Neural cell (in vitro differentiated cells): ENCODE data around the gene ACOT7. TPM values are rescaled to one million over a fixed set of nuclear protein-coding genes. Genes with fewer than 3 reads are reported as not detected.

ENCODE experiments used
- H2AFZ ChIP-seq: fragments of 200-600, 300-800 bp; sonication (generic), shearing (Covaris generic); 2 replicates; pipeline ENCODE4 v1.6.0; 2014; ENCODE audit warnings: low read depth, mild to moderate bottlenecking, antibody characterized with exemption, low read length, moderate library complexity
- H3F3A ChIP-seq: fragments of 200-600 bp; shearing (Covaris generic); 2 replicates; pipeline ENCODE4 v1.6.1; 2016; ENCODE audit warnings: mild to moderate bottlenecking, moderate library complexity, mixed read lengths, antibody characterized with exemption, low read length; ENCODE audit not compliant: insufficient read depth, poor library complexity, severe bottlenecking
- H3K27ac ChIP-seq: fragments of 200-600, 300-800 bp; sonication (generic), shearing (Covaris generic); 2 replicates; pipeline ENCODE4 v1.5.1; 2014; ENCODE audit warnings: mild to moderate bottlenecking, low read length, moderate library complexity
- H3K27me3 ChIP-seq: fragments of 300-800, 200-600 bp; sonication (generic), shearing (Covaris generic); 2 replicates; pipeline ENCODE4 v1.6.0; 2014; ENCODE audit warnings: mild to moderate bottlenecking, low read depth, low read length, moderate library complexity; ENCODE audit not compliant: insufficient read depth
- H3K36me3 ChIP-seq: fragments of 300-800, 200-600 bp; sonication (generic), shearing (Covaris generic); 2 replicates; pipeline ENCODE4 v1.5.1; 2014; ENCODE audit warnings: mild to moderate bottlenecking, antibody characterized with exemption, low read length, moderate library complexity; ENCODE audit not compliant: insufficient read depth
- H3K4me2 ChIP-seq: fragments of 300-800, 200-600 bp; sonication (generic), shearing (Covaris generic); 2 replicates; pipeline ENCODE4 v1.6.0; 2014; ENCODE audit warnings: mild to moderate bottlenecking, low read length
- H3K4me3 ChIP-seq: fragments of 300-800, 200-600 bp; sonication (generic), shearing (Covaris generic); 2 replicates; pipeline ENCODE4 v1.5.1; 2014; ENCODE audit warnings: mild to moderate bottlenecking, low read length, moderate library complexity
- H3K79me2 ChIP-seq: fragments of 200-600 bp; shearing (Covaris generic); replicated peaks from 2 replicates; pipeline ENCODE4 v1.6.0; 2014; ENCODE audit warnings: mild to moderate bottlenecking, low read length, moderate library complexity; ENCODE audit not compliant: insufficient read depth
- H3K9ac ChIP-seq: fragments of 300-800, 200-600 bp; sonication (generic), shearing (Covaris generic); 2 replicates; pipeline ENCODE4 v1.6.1; 2016; ENCODE audit warnings: mild to moderate bottlenecking, low read length, mixed read lengths
- H3K9me2 ChIP-seq: fragments of 200-600 bp; shearing (Covaris generic); 2 replicates; pipeline ENCODE4 v1.6.1; 2016; ENCODE audit warnings: mild to moderate bottlenecking, low read length, mixed read lengths; ENCODE audit not compliant: insufficient read depth
- H3K9me3 ChIP-seq: fragments of 200-600, 300-800 bp; sonication (generic), shearing (Covaris generic); 2 replicates; pipeline ENCODE4 v1.6.1; 2016; ENCODE audit warnings: mild to moderate bottlenecking, mixed run types, low read length, moderate library complexity, mixed read lengths
- H4K20me1 ChIP-seq: fragments of 200-600 bp; shearing (Covaris generic); 2 replicates; pipeline ENCODE4 v1.6.1; 2016; ENCODE audit warnings: mild to moderate bottlenecking, mixed run types; ENCODE audit not compliant: insufficient read depth
- CTCF ChIP-seq: fragments of 450-650 bp; IDR thresholded peaks from 2 replicates; pipeline ENCODE4 v1.5.1; 2014; ENCODE audit warnings: antibody characterized with exemption, mild to moderate bottlenecking, moderate library complexity; ENCODE audit not compliant: poor library complexity, severe bottlenecking
- EP300 ChIP-seq: fragments of 450-650 bp; conservative IDR thresholded peaks from 2 replicates; pipeline ENCODE4 v1.6.1; 2014; ENCODE audit warnings: antibody characterized with exemption, mild to moderate bottlenecking, moderate library complexity; ENCODE audit not compliant: poor library complexity, severe bottlenecking
- EZH2 ChIP-seq: fragments of 200-600, 300-800 bp; shearing (Covaris generic), sonication (generic); IDR thresholded peaks from 2 replicates; pipeline ENCODE4 v1.6.1; 2014; ENCODE audit warnings: antibody characterized with exemption, low read length, borderline replicate concordance, mild to moderate bottlenecking; ENCODE audit not compliant: insufficient read depth, poor library complexity, severe bottlenecking
- MXI1 ChIP-seq: fragments of 450-650 bp; conservative IDR thresholded peaks from 2 replicates; pipeline ENCODE4 v1.6.1; 2014; ENCODE audit warnings: antibody characterized with exemption, mild to moderate bottlenecking; ENCODE audit not compliant: poor library complexity, severe bottlenecking
- POLR2AphosphoS5 ChIP-seq: IDR thresholded peaks from 2 replicates; pipeline ENCODE4 v1.6.1; 2012
- RAD21 ChIP-seq: fragments of 450-650 bp; conservative IDR thresholded peaks from 2 replicates; pipeline ENCODE4 v1.6.1; 2014; ENCODE audit warnings: antibody characterized with exemption, mild to moderate bottlenecking, moderate library complexity
- REST ChIP-seq: IDR thresholded peaks from 2 replicates; pipeline ENCODE4 v1.6.1; 2012; ENCODE audit warnings: borderline replicate concordance
- SMC3 ChIP-seq: fragments of 450-650 bp; conservative IDR thresholded peaks from 2 replicates; pipeline ENCODE4 v1.6.1; 2014; ENCODE audit warnings: antibody characterized with exemption, mild to moderate bottlenecking, moderate library complexity; ENCODE audit not compliant: poor library complexity
- TAF1 ChIP-seq: IDR thresholded peaks from 2 replicates; pipeline ENCODE4 v1.6.1; 2012; ENCODE audit warnings: low read depth
- polyA plus RNA-seq: library from polyadenylated mRNA; depleted of rRNA; stranded (reverse); fragments of >200 nt; gene quantifications from 2 replicates; pipeline ENCODE4 v1.2.3, GENCODE V29; 2014

Gene ACOT7
- polyA plus RNA-seq, 1 donor from 2014 or later, result 101 TPM

GRCh38 chr1:6426277-6426971 lies 32.9 kb upstream of the ACOT7 start:
- Histone ChIP-seq H3K9me3 (no peaks in the 10 kb centered on the region), H3K4me3 (no peak overlapping the region), H3K27me3 (peaks cover 50% of the 10 kb centered on the region), H3K9me2 (no peaks in the 10 kb centered on the region), H3K9ac (no peak overlapping the region), H3K79me2 (no peaks in the 10 kb centered on the region), H2AFZ (no peak overlapping the region), H3F3A (no peaks in the 10 kb centered on the region), H4K20me1 (no peaks in the 10 kb centered on the region), H3K36me3 (no peaks in the 10 kb centered on the region), H3K4me2 (no peak overlapping the region), H3K27ac (no peak overlapping the region)
- no peak for TF ChIP-seq POLR2AphosphoS5

GRCh38 chr1:6425658-6426057 lies 32.1 kb upstream of the ACOT7 start:
- Histone ChIP-seq H3K9me3 (no peaks in the 10 kb centered on the region), H3K4me2 (no peak overlapping the region), H3K36me3 (no peaks in the 10 kb centered on the region), H3K27ac (no peak overlapping the region), H3F3A (no peaks in the 10 kb centered on the region), H3K4me3 (no peak overlapping the region), H3K9me2 (no peaks in the 10 kb centered on the region), H2AFZ (no peak overlapping the region), H3K27me3 (peaks cover 57% of the 10 kb centered on the region), H3K79me2 (no peaks in the 10 kb centered on the region), H3K9ac (no peak overlapping the region), H4K20me1 (no peaks in the 10 kb centered on the region)
- TF ChIP-seq TAF1 (no peak), RAD21 (no peak), EP300 (no peak), SMC3 (no peak), MXI1 (no peak), REST (no peak), CTCF (no peak), EZH2 (no peak), POLR2AphosphoS5 (no peak)
